Femur (tissue), 1 donor: ENCODE measurements around the gene ITPR1.
A peak's percentile ranks its signal among the peaks of the same experiment; 100 is the strongest.

Source experiments
- DNase-seq: peaks from one replicate; pipeline ENCODE4 v3.0.0-alpha.2; 2017

ITPR1 gene

GRCh38 chr3:4690277-4690676, 197.1 kb downstream of the ITPR1 start:
- no peak for DNase-seq

- DNase-seq: no peak
Observed at GRCh38 chr3:4693620-4694019, 200.5 kb downstream of the ITPR1 start.

- DNase-seq: no peak
Observed at GRCh38 chr3:4695846-4696245, 202.7 kb downstream of the ITPR1 start.

- DNase-seq: no peak
Observed at GRCh38 chr3:4696266-4696665, 203.1 kb downstream of the ITPR1 start.

- no peak for DNase-seq
Observed at GRCh38 chr3:4698125-4698821, 205.1 kb downstream of the ITPR1 start.

- DNase-seq: no peak
Observed at GRCh38 chr3:4703054-4703480, 209.9 kb downstream of the ITPR1 start.

- no peak for DNase-seq
Observed at GRCh38 chr3:4704552-4704951, 211.4 kb downstream of the ITPR1 start.

GRCh38 chr3:4707324-4707723, 214.2 kb downstream of the ITPR1 start:
- DNase-seq: no peak

GRCh38 chr3:4708230-4708629, 215.1 kb downstream of the ITPR1 start:
- DNase-seq: no peak

- DNase-seq: no peak
Observed at GRCh38 chr3:4709341-4709740, 216.2 kb downstream of the ITPR1 start.

GRCh38 chr3:4710191-4710590, 217.0 kb downstream of the ITPR1 start:
- DNase-seq: no peak

- DNase-seq: no peak
Observed at GRCh38 chr3:4711680-4711992, 218.5 kb downstream of the ITPR1 start.

- no peak for DNase-seq
Observed at GRCh38 chr3:4712109-4712508, 219.0 kb downstream of the ITPR1 start.

- DNase-seq: no peak
Observed at GRCh38 chr3:4714045-4714444, 220.9 kb downstream of the ITPR1 start.

GRCh38 chr3:4716266-4716665, 223.1 kb downstream of the ITPR1 start:
- DNase-seq: no peak

- DNase-seq: peak; percentile 55
Observed at GRCh38 chr3:4716706-4717362, 223.7 kb downstream of the ITPR1 start.

GRCh38 chr3:4717363-4717740, 224.2 kb downstream of the ITPR1 start:
- no peak for DNase-seq

- no peak for DNase-seq
Observed at GRCh38 chr3:4718179-4718736, 225.1 kb downstream of the ITPR1 start.

GRCh38 chr3:4719046-4719501, 225.9 kb downstream of the ITPR1 start:
- peak; percentile 66 for DNase-seq

- peak; percentile 74 for DNase-seq
Observed at GRCh38 chr3:4720316-4721075, 227.3 kb downstream of the ITPR1 start.

GRCh38 chr3:4721511-4721911, 228.4 kb downstream of the ITPR1 start:
- DNase-seq: no peak

GRCh38 chr3:4722103-4722502, 229.0 kb downstream of the ITPR1 start:
- no peak for DNase-seq

- DNase-seq: no peak
Observed at GRCh38 chr3:4724051-4724629, 231.0 kb downstream of the ITPR1 start.
